Mesendoderm (in vitro differentiated cells): ENCODE results near the gene PCDH15. TPM values are rescaled to one million over a fixed set of nuclear protein-coding genes. Genes with fewer than 3 reads are reported as not detected.

Experiments
- DNase-seq: peaks from one replicate; pipeline ENCODE4 v3.0.0; 2013
- H2AK5ac ChIP-seq: 2 replicates; pipeline ENCODE4 v1.6.1; 2013; ENCODE audit warnings: low read length, inconsistent platforms
- H2BK120ac ChIP-seq: 2 replicates; pipeline ENCODE4 v1.6.1; 2013; ENCODE audit warnings: low read depth, mild to moderate bottlenecking, low read length, moderate library complexity, mixed read lengths
- H2BK15ac ChIP-seq: replicated peaks from 2 replicates; pipeline ENCODE4 v1.6.1; 2013; ENCODE audit warnings: low read depth, mild to moderate bottlenecking, moderate library complexity
- H2BK5ac ChIP-seq: 2 replicates; pipeline ENCODE4 v1.6.1; 2013; ENCODE audit warnings: low read length, inconsistent platforms
- H3K18ac ChIP-seq: 2 replicates; pipeline ENCODE4 v1.6.1; 2013; ENCODE audit warnings: mild to moderate bottlenecking, low read length, mixed read lengths
- H3K23ac ChIP-seq: one replicate; pipeline ENCODE4 v1.6.1; 2013; ENCODE audit warnings: low read length
- H3K27ac ChIP-seq: 2 replicates; pipeline ENCODE4 v1.5.1; 2013; ENCODE audit warnings: low read depth, mild to moderate bottlenecking, inconsistent platforms, low read length, moderate library complexity
- H3K27me3 ChIP-seq: 2 replicates; pipeline ENCODE4 v1.6.1; 2013; ENCODE audit warnings: low read length, control low read depth, mild to moderate bottlenecking, inconsistent platforms; ENCODE audit not compliant: insufficient read depth, poor library complexity
- H3K36me3 ChIP-seq: 2 replicates; pipeline ENCODE4 v1.6.1; 2013; ENCODE audit warnings: low read length, inconsistent platforms; ENCODE audit not compliant: control insufficient read depth, insufficient read depth
- H3K4ac ChIP-seq: one replicate; pipeline ENCODE4 v1.6.1; 2013; ENCODE audit warnings: low read depth, mild to moderate bottlenecking, low read length, moderate library complexity
- H3K4me1 ChIP-seq: 2 replicates; pipeline ENCODE4 v1.6.1; 2013; ENCODE audit warnings: low read depth, low read length, inconsistent platforms; ENCODE audit not compliant: control insufficient read depth
- H3K4me2 ChIP-seq: 2 replicates; pipeline ENCODE4 v1.6.1; 2013; ENCODE audit warnings: low read length
- H3K4me3 ChIP-seq: 2 replicates; pipeline ENCODE4 v1.5.1; 2013; ENCODE audit warnings: mild to moderate bottlenecking, low read length
- H3K56ac ChIP-seq: one replicate; pipeline ENCODE4 v1.6.1; 2013; ENCODE audit warnings: low read length
- H3K79me1 ChIP-seq: 2 replicates; pipeline ENCODE4 v1.6.1; 2013; ENCODE audit warnings: low read length, inconsistent platforms
- H3K79me2 ChIP-seq: 2 replicates; pipeline ENCODE4 v1.6.1; 2013; ENCODE audit warnings: mild to moderate bottlenecking, low read length; ENCODE audit not compliant: control insufficient read depth, insufficient read depth
- H3K9ac ChIP-seq: 2 replicates; pipeline ENCODE4 v1.6.1; 2013; ENCODE audit warnings: low read length, inconsistent platforms
- H4K5ac ChIP-seq: one replicate; pipeline ENCODE4 v1.6.1; 2013; ENCODE audit warnings: low read length
- H4K8ac ChIP-seq: one replicate; pipeline ENCODE4 v1.6.1; 2013; ENCODE audit warnings: low read depth, mild to moderate bottlenecking, control low read depth, low read length, moderate library complexity
- WGBS: extraction: QIAGEN DNeasy Blood & Tissue Kit; methylation state at CpG from one replicate; pipeline ENCODE4 v1.1.7; 2013; ENCODE audit warnings: low lambda C conversion rate, missing lambda C conversion rate; ENCODE audit not compliant: insufficient coverage; ENCODE audit errors: extremely low coverage; 5-methylcytosine and 5-hydroxymethylcytosine counted together
- polyA plus RNA-seq, 2 experiments: library from polyadenylated mRNA; stranded (reverse); fragments of 200-250 nt; gene quantifications; one replicate each; pipeline ENCODE4 v1.2.3, GENCODE V29; 2013

The PCDH15 gene
- polyA plus RNA-seq (2013, experiment 1 of 2): 0.21 TPM
- 0.34 TPM for polyA plus RNA-seq (2013, experiment 2 of 2)

- no peak within 1 kb of the TSS for H3K4me2 ChIP-seq
- H2BK15ac ChIP-seq: no peak within 1 kb of the TSS
- DNase-seq: peak; percentile 86
- H3K79me2 ChIP-seq: no peaks in the 10 kb centered on the region
- no CpG with 5 or more reads among the region's 10 CpGs for WGBS
- H2AK5ac ChIP-seq: no peak within 1 kb of the TSS
- no peak within 1 kb of the TSS for H4K5ac ChIP-seq
- H3K4me3 ChIP-seq: no peak within 1 kb of the TSS
- H3K23ac ChIP-seq: no peak within 1 kb of the TSS
- no peak within 1 kb of the TSS for H4K8ac ChIP-seq
- no peak within 1 kb of the TSS for H3K9ac ChIP-seq
- H3K27me3 ChIP-seq: no peaks in the 10 kb centered on the region
- no peak within 1 kb of the TSS for H3K27ac ChIP-seq
- H3K79me1 ChIP-seq: no peaks in the 10 kb centered on the region
- H3K4me1 ChIP-seq: no peaks in the 10 kb centered on the region
- H2BK5ac ChIP-seq: no peak within 1 kb of the TSS
- H3K56ac ChIP-seq: no peak within 1 kb of the TSS
- no peak within 1 kb of the TSS for H3K4ac ChIP-seq
- H3K18ac ChIP-seq: no peak within 1 kb of the TSS
- no peaks in the 10 kb centered on the region for H3K36me3 ChIP-seq
- no peak within 1 kb of the TSS for H2BK120ac ChIP-seq
Measured at GRCh38 chr10:54800741-54801421, at the start of gene PCDH15. Gene PCDH15, minus strand, starts transcription at chr10:54801231. Its CDS starts 136,969 bp downstream, at chr10:54664262.

DNA sequence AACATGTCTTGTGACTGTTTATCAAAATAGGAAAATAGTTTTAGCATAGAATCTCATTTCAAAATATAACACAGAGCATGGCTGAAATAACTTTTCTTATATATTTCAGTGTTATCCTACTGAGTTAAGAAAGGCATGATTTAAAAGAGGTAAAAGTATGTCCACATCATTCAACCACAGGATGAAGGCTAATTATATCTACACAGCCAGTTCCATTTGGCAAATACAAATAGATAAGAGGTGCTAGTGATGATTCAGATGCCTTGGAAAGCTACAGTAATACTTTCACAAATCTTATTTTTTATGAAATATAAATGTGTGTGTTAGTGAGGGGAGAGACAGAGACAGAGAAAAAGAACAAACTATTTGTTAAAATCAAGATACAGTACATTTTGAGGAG lies 42.9 kb upstream of the PCDH15 start:
- no peaks in the 10 kb centered on the region for H3K79me1 ChIP-seq
- no peak overlapping the region for H3K56ac ChIP-seq
- H2BK5ac ChIP-seq: no peak overlapping the region
- H3K18ac ChIP-seq: no peak overlapping the region
- H3K4ac ChIP-seq: no peak overlapping the region
- H3K23ac ChIP-seq: no peak overlapping the region
- no peaks in the 10 kb centered on the region for H3K36me3 ChIP-seq
- H2BK120ac ChIP-seq: no peak overlapping the region
- H4K5ac ChIP-seq: no peak overlapping the region
- H3K79me2 ChIP-seq: no peaks in the 10 kb centered on the region
- H3K27me3 ChIP-seq: no peaks in the 10 kb centered on the region
- H2AK5ac ChIP-seq: no peak overlapping the region
- H3K27ac ChIP-seq: no peak overlapping the region
- H3K4me2 ChIP-seq: no peak overlapping the region
- no peaks in the 10 kb centered on the region for H3K4me1 ChIP-seq
- H3K4me3 ChIP-seq: no peak overlapping the region
- no peak for DNase-seq
- H2BK15ac ChIP-seq: no peak overlapping the region
- no peak overlapping the region for H3K9ac ChIP-seq
- H4K8ac ChIP-seq: no peak overlapping the region

DNA sequence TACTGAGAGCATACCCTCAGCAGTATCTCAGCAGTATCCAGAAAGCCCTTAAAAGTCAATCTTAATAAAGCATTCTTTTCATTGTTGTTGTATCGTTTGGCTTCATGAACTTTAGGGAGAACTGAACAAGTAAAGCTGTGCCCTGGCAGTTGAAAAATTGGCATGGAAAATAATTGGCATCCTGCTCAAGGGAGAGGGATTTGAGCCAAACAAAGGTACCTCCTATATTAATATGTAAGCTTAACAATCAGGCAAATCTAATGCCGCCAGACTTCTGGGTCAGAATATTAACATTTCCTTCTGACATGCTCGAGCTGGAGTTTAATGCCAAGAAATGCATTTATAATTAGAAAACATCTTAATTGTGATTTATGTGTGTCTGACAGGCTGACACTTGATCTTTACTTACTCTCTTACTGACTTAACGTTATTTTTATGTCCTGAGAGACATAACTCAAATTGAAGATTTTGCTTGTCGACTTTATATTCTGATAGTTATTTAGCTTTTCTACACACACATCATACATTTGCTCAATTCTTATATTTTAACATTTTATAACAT lies 42.1 kb upstream of the PCDH15 start:
- no peak for DNase-seq
- Histone ChIP-seq H4K8ac (no peak overlapping the region), H3K56ac (no peak overlapping the region), H4K5ac (no peak overlapping the region), H3K4me2 (no peak overlapping the region), H2BK15ac (no peak overlapping the region), H3K79me1 (no peaks in the 10 kb centered on the region), H3K36me3 (no peaks in the 10 kb centered on the region), H3K9ac (no peak overlapping the region), H3K4me1 (no peaks in the 10 kb centered on the region), H2BK5ac (no peak overlapping the region), H3K27me3 (no peaks in the 10 kb centered on the region), H3K4me3 (no peak overlapping the region), H2AK5ac (no peak overlapping the region), H3K79me2 (no peaks in the 10 kb centered on the region), H3K23ac (no peak overlapping the region), H3K27ac (no peak overlapping the region), H2BK120ac (no peak overlapping the region), H3K4ac (no peak overlapping the region), H3K18ac (no peak overlapping the region)
- 100% methylated on average over 1 of the region's 5 CpGs for WGBS

DNA sequence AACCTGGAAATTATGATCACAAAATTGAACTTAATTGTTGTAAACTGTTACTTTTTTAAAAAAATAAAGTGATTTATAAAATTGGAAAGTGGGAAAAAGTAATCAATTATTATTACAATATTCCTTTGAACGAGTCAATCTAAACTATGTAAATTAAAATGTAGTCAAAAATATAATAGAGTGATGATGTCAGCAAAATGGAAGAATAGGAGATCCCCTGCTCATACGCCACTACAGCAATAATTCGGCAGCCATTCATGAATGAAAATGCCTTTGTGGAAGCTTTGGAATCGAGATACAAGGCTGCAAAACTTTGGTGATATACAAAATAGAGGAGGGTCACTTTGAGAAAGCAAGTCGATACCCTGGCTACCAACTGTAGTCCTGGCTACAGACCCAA lies 36.4 kb upstream of the PCDH15 start:
- WGBS: 100% methylated on average over 1 of the region's 5 CpGs
- H3K4me1 ChIP-seq: no peaks in the 10 kb centered on the region
- H2BK15ac ChIP-seq: no peak overlapping the region
- H3K9ac ChIP-seq: no peak overlapping the region
- no peaks in the 10 kb centered on the region for H3K27me3 ChIP-seq
- no peak overlapping the region for H3K4ac ChIP-seq
- DNase-seq: no peak
- H3K4me2 ChIP-seq: no peak overlapping the region
- no peak overlapping the region for H3K18ac ChIP-seq
- H4K8ac ChIP-seq: no peak overlapping the region
- H2BK120ac ChIP-seq: no peak overlapping the region
- H3K36me3 ChIP-seq: no peaks in the 10 kb centered on the region
- H2AK5ac ChIP-seq: no peak overlapping the region
- H3K4me3 ChIP-seq: no peak overlapping the region
- H3K79me1 ChIP-seq: no peaks in the 10 kb centered on the region
- H3K23ac ChIP-seq: no peak overlapping the region
- no peak overlapping the region for H2BK5ac ChIP-seq
- no peaks in the 10 kb centered on the region for H3K79me2 ChIP-seq
- H3K56ac ChIP-seq: no peak overlapping the region
- no peak overlapping the region for H3K27ac ChIP-seq
- H4K5ac ChIP-seq: no peak overlapping the region

- Histone ChIP-seq H3K56ac (no peak overlapping the region), H4K8ac (no peak overlapping the region), H3K79me2 (no peaks in the 10 kb centered on the region), H2BK5ac (no peak overlapping the region), H3K9ac (no peak overlapping the region), H2AK5ac (no peak overlapping the region), H4K5ac (no peak overlapping the region), H3K4me1 (no peaks in the 10 kb centered on the region), H3K79me1 (no peaks in the 10 kb centered on the region), H3K36me3 (no peaks in the 10 kb centered on the region), H3K4me3 (no peak overlapping the region), H3K4ac (no peak overlapping the region), H3K4me2 (no peak overlapping the region), H2BK15ac (no peak overlapping the region), H3K23ac (no peak overlapping the region), H3K27me3 (no peaks in the 10 kb centered on the region), H2BK120ac (no peak overlapping the region), H3K27ac (no peak overlapping the region), H3K18ac (no peak overlapping the region)
- WGBS: 93% methylated on average over 2 of the region's 2 CpGs
- DNase-seq: no peak
Measured at GRCh38 chr10:54833029-54833428, 32.0 kb upstream of the PCDH15 start.
